HepG2 (cell line): Measurements from ENCODE around the gene FOSL2. TPM values are rescaled to one million over a fixed set of nuclear protein-coding genes. Genes with fewer than 3 reads are reported as not detected.
A peak's percentile ranks its signal among the peaks of the same experiment; 100 is the strongest.

Experiments used
- CCAR2 ChIP-seq: fragments of 200-400 bp; formaldehyde crosslinking; optimal IDR thresholded peaks from 2 replicates; pipeline ENCODE3; 2018; ENCODE audit warnings: low read depth, mild to moderate bottlenecking, low read length, moderate library complexity
- CENPX ChIP-seq: sonication (generic); formaldehyde crosslinking; IDR thresholded peaks from 2 replicates; pipeline ENCODE4 v1.9.0; 2021; ENCODE audit warnings: mild to moderate bottlenecking, missing genetic modification reagents, moderate library complexity
- MAF1 ChIP-seq: sonication (generic); formaldehyde crosslinking; IDR thresholded peaks from 2 replicates; pipeline ENCODE4 v1.5.0; 2020; ENCODE audit warnings: missing genetic modification reagents, borderline replicate concordance
- NFKB2 ChIP-seq: sonication (generic); formaldehyde crosslinking; IDR thresholded peaks from 2 replicates; pipeline ENCODE4 v1.4.0; 2020; ENCODE audit warnings: missing genetic modification reagents, borderline replicate concordance
- NFYB ChIP-seq: sonication (generic); formaldehyde crosslinking; IDR thresholded peaks from 2 replicates; pipeline ENCODE4 v1.4.0; 2020; ENCODE audit warnings: missing genetic modification reagents
- PHF21A ChIP-seq: sonication (generic); formaldehyde crosslinking; IDR thresholded peaks from 2 replicates; pipeline ENCODE4 v1.5.0; 2020; ENCODE audit warnings: mild to moderate bottlenecking, missing genetic modification reagents
- POLR2A ChIP-seq, 2 experiments: IDR thresholded peaks; 2 replicates each; pipeline ENCODE4 v1.6.1; 2011; ENCODE audit warnings: low read depth in 2 of 2, low read length in 2 of 2, mild to moderate bottlenecking in 1 of 2, moderate library complexity in 1 of 2; ENCODE audit not compliant: insufficient read depth in 1 of 2
- RBM22 ChIP-seq: fragments of 200-400 bp; formaldehyde crosslinking; optimal IDR thresholded peaks from 2 replicates; pipeline ENCODE3; 2017; ENCODE audit warnings: mild to moderate bottlenecking, low read length, moderate library complexity
- RBM39 ChIP-seq: fragments of 200-400 bp; formaldehyde crosslinking; IDR thresholded peaks from one replicate; pipeline ENCODE4 v1.6.1; 2018; ENCODE audit warnings: antibody characterized with exemption, mild to moderate bottlenecking, low read depth, low read length; ENCODE audit not compliant: poor library complexity, severe bottlenecking
- RFXANK ChIP-seq: IDR thresholded peaks from 2 replicates; pipeline ENCODE4 v1.6.1; 2016
- SMAD1 ChIP-seq: sonication (generic); formaldehyde crosslinking; IDR thresholded peaks from 2 replicates; pipeline ENCODE4 v1.4.0; 2020; ENCODE audit warnings: missing genetic modification reagents, low read depth, mild to moderate bottlenecking, borderline replicate concordance
- SOX13 ChIP-seq, 3 experiments: fragments of 450-650 bp in 1 of 3; sonication (generic) in 1 of 3; formaldehyde crosslinking in 1 of 3; IDR thresholded peaks in 2 of 3; conservative IDR thresholded peaks in 1 of 3; 2 replicates each; pipeline versions ENCODE4 v1.5.0 to v1.6.1; 2016 to 2020; ENCODE audit warnings: antibody characterized with exemption in 1 of 3, mild to moderate bottlenecking in 1 of 3, missing compliant biosample characterization in 1 of 3, missing genetic modification reagents in 1 of 3, moderate library complexity in 1 of 3
- SUZ12 ChIP-seq: fragments of 150-350 bp; IDR thresholded peaks from 2 replicates; pipeline ENCODE4 v1.6.1; 2014; ENCODE audit warnings: low read depth, low read length
- TP53 ChIP-seq: sonication (generic); formaldehyde crosslinking; conservative IDR thresholded peaks from 2 replicates; pipeline ENCODE4 v1.4.0; 2020; ENCODE audit warnings: missing genetic modification reagents
- ZBTB3 ChIP-seq: sonication (generic); formaldehyde crosslinking; IDR thresholded peaks from 2 replicates; pipeline ENCODE4 v1.4.0; 2020; ENCODE audit warnings: low read depth, mild to moderate bottlenecking, moderate library complexity, missing genetic modification reagents, borderline replicate concordance
- ZFP36L2 ChIP-seq: sonication (generic); formaldehyde crosslinking; IDR thresholded peaks from 2 replicates; pipeline ENCODE4 v1.4.0; 2020; ENCODE audit warnings: missing genetic modification reagents
- ZNF12 ChIP-seq: sonication (generic); formaldehyde crosslinking; IDR thresholded peaks from 2 replicates; pipeline ENCODE4 v1.5.0; 2020; ENCODE audit warnings: missing genetic modification reagents
- ZNF263 ChIP-seq: sonication (generic); formaldehyde crosslinking; IDR thresholded peaks from 2 replicates; pipeline ENCODE4 v1.4.0; 2020; ENCODE audit warnings: missing genetic modification reagents
- ZNF510 ChIP-seq: sonication (generic); formaldehyde crosslinking; IDR thresholded peaks from 2 replicates; pipeline ENCODE4 v1.4.0; 2020; ENCODE audit warnings: low read depth, mild to moderate bottlenecking, missing genetic modification reagents
- ZNF737 ChIP-seq: sonication (generic); formaldehyde crosslinking; IDR thresholded peaks from 2 replicates; pipeline ENCODE4 v1.5.0; 2020; ENCODE audit warnings: missing genetic modification reagents, mild to moderate bottlenecking, borderline replicate concordance
- polyA plus RNA-seq, 8 experiments: library from polyadenylated mRNA; depleted of rRNA in 3 of 8; stranded (reverse) in 7 of 8; unstranded in 1 of 8; fragments of >200 nt; fragmentation: Illumina TruSeq in 4 of 8; extraction: Trizol in 4 of 8; gene quantifications; 2 replicates each; pipeline versions ENCODE4 v1.2.1 to v1.2.3, GENCODE V29; 2011 to 2016; ENCODE audit warnings: low read depth in 4 of 8, missing spikeins in 1 of 8, mixed read lengths in 1 of 8; ENCODE audit not compliant: insufficient read depth in 1 of 8
- total RNA-seq, 5 experiments: library from RNA; depleted of rRNA; stranded (reverse); fragments of >200 nt; fragmentation: Illumina TruSeq; extraction: Trizol; gene quantifications; 2 replicates each; pipeline ENCODE4 v1.2.3, GENCODE V29; 2016; ENCODE audit warnings: low read depth in 1 of 5
- TF ChIP-seq, protein P1 (sequence below): sonication (generic); formaldehyde crosslinking; IDR thresholded peaks from 2 replicates; pipeline ENCODE4 v1.4.0; 2020; ENCODE audit warnings: missing genetic modification reagents
- TF ChIP-seq, protein P2 (sequence below): sonication (generic); formaldehyde crosslinking; IDR thresholded peaks from 2 replicates; pipeline ENCODE4 v1.4.0; 2020; ENCODE audit warnings: missing genetic modification reagents, mild to moderate bottlenecking, borderline replicate concordance
- TF ChIP-seq, protein P3 (sequence below): sonication (generic); formaldehyde crosslinking; IDR thresholded peaks from 2 replicates; pipeline ENCODE4 v1.8.0; 2022; ENCODE audit warnings: missing genetic modification reagents, mild to moderate bottlenecking, borderline replicate concordance
- TF ChIP-seq, protein P4 (sequence below): sonication (generic); formaldehyde crosslinking; IDR thresholded peaks from 2 replicates; pipeline ENCODE4 v1.5.0; 2020; ENCODE audit warnings: missing genetic modification reagents

FOSL2 gene
- total and polyA plus RNA-seq, 2 of the 13 experiments (the other 11 are each of a cell fraction or from before 2014, with no cell fraction given) = 3.4 to 18.1 TPM

DNA sequence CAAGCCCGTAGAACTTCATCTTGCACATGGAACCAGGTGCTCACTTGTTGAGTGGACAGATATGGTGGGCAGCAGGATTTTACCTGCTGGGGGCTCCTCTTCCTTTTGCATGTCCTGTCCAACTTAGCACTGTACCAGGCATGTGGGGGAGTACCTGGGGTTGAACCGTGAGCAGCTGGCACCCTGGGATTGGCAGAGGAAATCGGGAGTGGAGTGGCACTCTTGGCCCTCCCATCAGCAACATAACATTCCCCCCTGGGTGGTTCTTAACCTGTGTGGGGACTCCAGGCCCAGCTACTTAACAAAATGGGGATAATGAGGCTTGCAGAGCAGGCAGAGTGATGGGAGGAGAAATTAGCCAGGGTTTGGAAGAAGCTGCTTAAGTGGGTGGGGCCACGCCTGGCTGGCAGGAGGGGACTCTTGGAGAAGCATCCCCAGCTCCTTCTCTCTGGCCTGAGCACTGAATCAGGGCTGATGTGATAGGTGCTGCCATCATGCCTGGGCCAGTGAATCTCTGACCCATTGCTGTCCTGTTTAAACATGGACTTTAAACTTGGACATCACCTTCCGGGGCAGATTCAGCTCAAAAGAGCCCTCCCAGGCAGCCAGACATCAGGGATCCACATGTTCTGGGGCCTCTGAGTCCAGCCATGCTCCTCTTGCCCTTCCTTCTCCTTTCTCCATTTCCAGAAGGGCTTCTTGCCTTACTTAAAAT lies 15.5 kb downstream of the FOSL2 start (continued):
- TF ChIP-seq, protein P1, sequence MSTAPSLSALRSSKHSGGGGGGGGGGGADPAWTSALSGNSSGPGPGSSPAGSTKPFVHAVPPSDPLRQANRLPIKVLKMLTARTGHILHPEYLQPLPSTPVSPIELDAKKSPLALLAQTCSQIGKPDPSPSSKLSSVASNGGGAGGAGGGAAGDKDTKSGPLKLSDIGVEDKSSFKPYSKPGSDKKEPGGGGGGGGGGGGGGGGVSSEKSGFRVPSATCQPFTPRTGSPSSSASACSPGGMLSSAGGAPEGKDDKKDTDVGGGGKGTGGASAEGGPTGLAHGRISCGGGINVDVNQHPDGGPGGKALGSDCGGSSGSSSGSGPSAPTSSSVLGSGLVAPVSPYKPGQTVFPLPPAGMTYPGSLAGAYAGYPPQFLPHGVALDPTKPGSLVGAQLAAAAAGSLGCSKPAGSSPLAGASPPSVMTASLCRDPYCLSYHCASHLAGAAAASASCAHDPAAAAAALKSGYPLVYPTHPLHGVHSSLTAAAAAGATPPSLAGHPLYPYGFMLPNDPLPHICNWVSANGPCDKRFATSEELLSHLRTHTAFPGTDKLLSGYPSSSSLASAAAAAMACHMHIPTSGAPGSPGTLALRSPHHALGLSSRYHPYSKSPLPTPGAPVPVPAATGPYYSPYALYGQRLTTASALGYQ (CRISPR knock-in tag) = no peak
- TF ChIP-seq NFKB2 (CRISPR knock-in tag) = no peak
- TF ChIP-seq TP53 (CRISPR knock-in tag) = no peak
- no peak for TF ChIP-seq ZNF737
- no peak for TF ChIP-seq RBM22
- TF ChIP-seq ZNF263 = no peak
- TF ChIP-seq ZNF510 (CRISPR knock-in tag) = no peak
- TF ChIP-seq SOX13 (IDR thresholded peaks at IDR 0.05) = no peak
- TF ChIP-seq SOX13 (CRISPR knock-in tag; conservative IDR thresholded peaks at IDR 0.05 in 1 of 2, IDR thresholded peaks at IDR 0.05 in 1 of 2) = no peak
- no peak for TF ChIP-seq ZFP36L2 (CRISPR knock-in tag)
- TF ChIP-seq SMAD1 (CRISPR knock-in tag) = 0 out of 2 replicates have a peak, but pooled peaks have one; percentile 54
- TF ChIP-seq ZBTB3 (CRISPR knock-in tag) = no peak
- peak; percentile 60; the same call in 1 of the 2 replicates for TF ChIP-seq PHF21A (CRISPR knock-in tag)
- TF ChIP-seq MAF1 (CRISPR knock-in tag) = no peak
- TF ChIP-seq RFXANK (CRISPR knock-in tag) = no peak
- no peak for TF ChIP-seq CCAR2
- TF ChIP-seq, protein P2, sequence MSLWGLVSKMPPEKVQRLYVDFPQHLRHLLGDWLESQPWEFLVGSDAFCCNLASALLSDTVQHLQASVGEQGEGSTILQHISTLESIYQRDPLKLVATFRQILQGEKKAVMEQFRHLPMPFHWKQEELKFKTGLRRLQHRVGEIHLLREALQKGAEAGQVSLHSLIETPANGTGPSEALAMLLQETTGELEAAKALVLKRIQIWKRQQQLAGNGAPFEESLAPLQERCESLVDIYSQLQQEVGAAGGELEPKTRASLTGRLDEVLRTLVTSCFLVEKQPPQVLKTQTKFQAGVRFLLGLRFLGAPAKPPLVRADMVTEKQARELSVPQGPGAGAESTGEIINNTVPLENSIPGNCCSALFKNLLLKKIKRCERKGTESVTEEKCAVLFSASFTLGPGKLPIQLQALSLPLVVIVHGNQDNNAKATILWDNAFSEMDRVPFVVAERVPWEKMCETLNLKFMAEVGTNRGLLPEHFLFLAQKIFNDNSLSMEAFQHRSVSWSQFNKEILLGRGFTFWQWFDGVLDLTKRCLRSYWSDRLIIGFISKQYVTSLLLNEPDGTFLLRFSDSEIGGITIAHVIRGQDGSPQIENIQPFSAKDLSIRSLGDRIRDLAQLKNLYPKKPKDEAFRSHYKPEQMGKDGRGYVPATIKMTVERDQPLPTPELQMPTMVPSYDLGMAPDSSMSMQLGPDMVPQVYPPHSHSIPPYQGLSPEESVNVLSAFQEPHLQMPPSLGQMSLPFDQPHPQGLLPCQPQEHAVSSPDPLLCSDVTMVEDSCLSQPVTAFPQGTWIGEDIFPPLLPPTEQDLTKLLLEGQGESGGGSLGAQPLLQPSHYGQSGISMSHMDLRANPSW (CRISPR knock-in tag) = no peak
- TF ChIP-seq CENPX (CRISPR knock-in tag) = no peak
- TF ChIP-seq, protein P3, sequence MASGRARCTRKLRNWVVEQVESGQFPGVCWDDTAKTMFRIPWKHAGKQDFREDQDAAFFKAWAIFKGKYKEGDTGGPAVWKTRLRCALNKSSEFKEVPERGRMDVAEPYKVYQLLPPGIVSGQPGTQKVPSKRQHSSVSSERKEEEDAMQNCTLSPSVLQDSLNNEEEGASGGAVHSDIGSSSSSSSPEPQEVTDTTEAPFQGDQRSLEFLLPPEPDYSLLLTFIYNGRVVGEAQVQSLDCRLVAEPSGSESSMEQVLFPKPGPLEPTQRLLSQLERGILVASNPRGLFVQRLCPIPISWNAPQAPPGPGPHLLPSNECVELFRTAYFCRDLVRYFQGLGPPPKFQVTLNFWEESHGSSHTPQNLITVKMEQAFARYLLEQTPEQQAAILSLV (CRISPR knock-in tag) = no peak
- TF ChIP-seq, protein P4, sequence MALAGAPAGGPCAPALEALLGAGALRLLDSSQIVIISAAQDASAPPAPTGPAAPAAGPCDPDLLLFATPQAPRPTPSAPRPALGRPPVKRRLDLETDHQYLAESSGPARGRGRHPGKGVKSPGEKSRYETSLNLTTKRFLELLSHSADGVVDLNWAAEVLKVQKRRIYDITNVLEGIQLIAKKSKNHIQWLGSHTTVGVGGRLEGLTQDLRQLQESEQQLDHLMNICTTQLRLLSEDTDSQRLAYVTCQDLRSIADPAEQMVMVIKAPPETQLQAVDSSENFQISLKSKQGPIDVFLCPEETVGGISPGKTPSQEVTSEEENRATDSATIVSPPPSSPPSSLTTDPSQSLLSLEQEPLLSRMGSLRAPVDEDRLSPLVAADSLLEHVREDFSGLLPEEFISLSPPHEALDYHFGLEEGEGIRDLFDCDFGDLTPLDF = no peak
- no peak for TF ChIP-seq ZNF12
- no peak for TF ChIP-seq SUZ12
- no peak for TF ChIP-seq POLR2A (IDR thresholded peaks at IDR 0.05; ENCODE audit: insufficient read depth in 1 of 2, low read depth in 2 of 2, low read length in 2 of 2)
- no peak for TF ChIP-seq NFYB (CRISPR knock-in tag)
- TF ChIP-seq RBM39 = no peak
